Measurements from ENCODE around the gene DGKH.

DGKH gene

DNA sequence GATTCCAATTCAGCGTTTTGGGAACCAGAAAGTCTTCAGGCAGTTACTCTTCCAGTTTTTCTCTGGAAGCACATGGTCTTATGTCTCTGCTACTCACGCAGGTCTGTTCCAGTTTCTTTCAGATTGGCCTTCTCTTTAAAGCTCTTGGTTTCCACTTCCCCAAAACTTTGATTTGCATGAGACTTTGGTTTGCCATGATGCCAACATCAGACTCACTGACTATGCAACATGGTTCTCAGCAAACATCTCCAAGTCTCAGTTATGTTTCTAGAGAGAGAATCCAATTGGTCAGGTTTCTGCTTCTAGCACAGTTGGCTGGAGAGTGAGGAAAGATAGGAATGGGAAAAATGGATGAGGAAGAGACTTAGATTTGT lies 226.6 kb downstream of the DGKH start:
- H3K4me3 ChIP-seq (ENCODE audit: severe bottlenecking), result no peak overlapping the region
- peaks cover 10% of the 10 kb centered on the region for H3K4me1 ChIP-seq (ENCODE audit: insufficient read depth, poor library complexity, severe bottlenecking)
- no peak for DNase-seq (ENCODE audit: low spot score)
- ATAC-seq (ENCODE audit: low read depth), result no peak
- no peaks in the 10 kb centered on the region for H3K9me3 ChIP-seq (ENCODE audit: severe bottlenecking)
- H3K27ac ChIP-seq (ENCODE audit: poor library complexity, severe bottlenecking), result no peak overlapping the region
- no peaks in the 10 kb centered on the region; the same call in 1 of the 2 replicates for H3K36me3 ChIP-seq (ENCODE audit: low read depth)
- TF ChIP-seq, protein P1, sequence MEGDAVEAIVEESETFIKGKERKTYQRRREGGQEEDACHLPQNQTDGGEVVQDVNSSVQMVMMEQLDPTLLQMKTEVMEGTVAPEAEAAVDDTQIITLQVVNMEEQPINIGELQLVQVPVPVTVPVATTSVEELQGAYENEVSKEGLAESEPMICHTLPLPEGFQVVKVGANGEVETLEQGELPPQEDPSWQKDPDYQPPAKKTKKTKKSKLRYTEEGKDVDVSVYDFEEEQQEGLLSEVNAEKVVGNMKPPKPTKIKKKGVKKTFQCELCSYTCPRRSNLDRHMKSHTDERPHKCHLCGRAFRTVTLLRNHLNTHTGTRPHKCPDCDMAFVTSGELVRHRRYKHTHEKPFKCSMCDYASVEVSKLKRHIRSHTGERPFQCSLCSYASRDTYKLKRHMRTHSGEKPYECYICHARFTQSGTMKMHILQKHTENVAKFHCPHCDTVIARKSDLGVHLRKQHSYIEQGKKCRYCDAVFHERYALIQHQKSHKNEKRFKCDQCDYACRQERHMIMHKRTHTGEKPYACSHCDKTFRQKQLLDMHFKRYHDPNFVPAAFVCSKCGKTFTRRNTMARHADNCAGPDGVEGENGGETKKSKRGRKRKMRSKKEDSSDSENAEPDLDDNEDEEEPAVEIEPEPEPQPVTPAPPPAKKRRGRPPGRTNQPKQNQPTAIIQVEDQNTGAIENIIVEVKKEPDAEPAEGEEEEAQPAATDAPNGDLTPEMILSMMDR (IDR thresholded peaks at IDR 0.05; ENCODE audit: poor library complexity, severe bottlenecking), result no peak
- H3K27me3 ChIP-seq (ENCODE audit: insufficient read depth, poor library complexity, severe bottlenecking), result no peaks in the 10 kb centered on the region

DNA sequence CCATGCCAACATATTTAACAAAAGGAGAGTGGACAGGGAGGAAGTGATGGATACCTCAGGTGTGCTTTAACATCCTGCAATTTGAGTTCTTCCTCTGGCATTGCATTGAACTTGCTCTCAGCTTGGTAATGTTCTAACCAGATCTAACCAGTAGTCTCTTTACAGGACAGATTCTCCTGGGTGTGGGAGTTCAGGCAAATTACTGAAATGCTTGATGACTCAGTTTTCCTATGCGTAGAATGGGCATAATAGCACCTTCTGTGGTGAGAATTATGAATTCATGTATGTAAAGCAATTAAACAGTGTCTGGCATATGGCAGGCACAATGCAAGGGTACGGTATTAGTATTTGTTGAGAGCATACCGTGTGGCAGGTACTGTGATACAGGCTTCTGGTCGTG lies 227.1 kb downstream of the DGKH start:
- H3K4me3 ChIP-seq (ENCODE audit: severe bottlenecking), result no peak overlapping the region
- H3K27ac ChIP-seq (ENCODE audit: poor library complexity, severe bottlenecking), result no peak overlapping the region
- TF ChIP-seq, protein P1 (IDR thresholded peaks at IDR 0.05; ENCODE audit: poor library complexity, severe bottlenecking), result no peak
- H3K4me1 ChIP-seq (ENCODE audit: insufficient read depth, poor library complexity, severe bottlenecking), result peaks cover 10% of the 10 kb centered on the region
- no peaks in the 10 kb centered on the region for H3K9me3 ChIP-seq (ENCODE audit: severe bottlenecking)
- no peaks in the 10 kb centered on the region; the same call in 1 of the 2 replicates for H3K36me3 ChIP-seq (ENCODE audit: low read depth)
- ATAC-seq (ENCODE audit: low read depth), result no peak
- no peak for DNase-seq (ENCODE audit: low spot score)
- H3K27me3 ChIP-seq (ENCODE audit: insufficient read depth, poor library complexity, severe bottlenecking), result no peaks in the 10 kb centered on the region

DNA sequence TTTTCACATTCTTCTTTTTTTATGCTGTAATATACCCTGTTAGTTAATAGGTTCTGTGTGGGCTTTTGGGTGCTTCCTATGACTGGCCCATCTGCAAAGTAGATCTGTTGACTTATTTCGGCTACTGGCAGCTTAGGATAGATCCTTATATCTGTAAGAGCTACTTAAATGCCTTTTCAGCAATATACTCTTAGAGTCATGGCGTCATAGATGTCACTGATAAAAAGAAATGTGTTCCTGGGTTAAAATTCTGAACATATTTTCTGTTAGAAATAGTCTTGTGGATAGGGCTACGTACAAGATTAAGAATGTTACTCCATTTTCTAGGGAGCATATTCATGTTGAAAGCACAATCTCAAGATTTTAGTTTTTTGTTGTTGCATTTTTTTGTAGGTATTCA lies 228.2 kb downstream of the DGKH start:
- ATAC-seq (ENCODE audit: low read depth) (no peak), DNase-seq (ENCODE audit: low spot score) (no peak)
- TF ChIP-seq, protein P1 (IDR thresholded peaks at IDR 0.05; ENCODE audit: poor library complexity, severe bottlenecking), result no peak
- H3K4me3 ChIP-seq (ENCODE audit: severe bottlenecking), result no peak overlapping the region
- H3K36me3 ChIP-seq (ENCODE audit: low read depth), result no peaks in the 10 kb centered on the region; the same call in none of the 2 replicates
- H3K27me3 ChIP-seq (ENCODE audit: insufficient read depth, poor library complexity, severe bottlenecking), result no peaks in the 10 kb centered on the region
- H3K9me3 ChIP-seq (ENCODE audit: severe bottlenecking), result no peaks in the 10 kb centered on the region
- H3K4me1 ChIP-seq (ENCODE audit: insufficient read depth, poor library complexity, severe bottlenecking), result peaks cover 10% of the 10 kb centered on the region
- no peak overlapping the region for H3K27ac ChIP-seq (ENCODE audit: poor library complexity, severe bottlenecking)

DNA sequence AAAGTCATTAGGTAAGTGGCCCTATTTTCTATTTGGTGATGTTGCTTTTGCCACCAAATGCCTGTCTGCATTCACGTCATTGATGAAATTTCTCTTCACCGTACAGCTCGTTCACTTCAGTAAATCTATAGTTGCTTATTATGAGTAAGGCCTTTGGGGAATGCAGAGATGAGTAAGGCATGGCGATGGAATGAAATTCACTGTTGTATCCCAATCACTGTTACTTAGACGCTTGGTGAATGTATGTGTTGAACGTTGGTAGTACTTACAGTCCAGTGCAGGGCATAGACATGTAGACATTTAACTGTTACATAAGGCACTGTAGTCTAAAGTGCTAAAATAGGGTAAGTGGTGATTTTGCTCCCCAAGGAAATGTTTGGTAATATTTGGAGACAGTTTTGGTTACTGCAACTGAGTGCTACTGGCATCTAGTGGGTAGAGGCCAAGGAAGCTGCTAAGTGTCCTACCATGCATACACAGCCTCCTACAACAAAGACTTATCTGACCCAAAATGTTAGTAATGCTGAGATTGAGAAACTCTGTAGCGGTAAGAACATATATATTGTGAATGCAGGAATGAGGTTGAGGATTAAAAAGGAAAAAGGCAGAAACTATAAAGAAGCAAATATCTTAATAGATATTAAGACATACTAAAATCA lies 229.3 kb downstream of the DGKH start:
- ATAC-seq (ENCODE audit: low read depth) (no peak), DNase-seq (ENCODE audit: low spot score) (no peak)
- no peaks in the 10 kb centered on the region; the same call in none of the 2 replicates for H3K36me3 ChIP-seq (ENCODE audit: low read depth)
- TF ChIP-seq, protein P1 (IDR thresholded peaks at IDR 0.05; ENCODE audit: poor library complexity, severe bottlenecking), result no peak
- H3K27ac ChIP-seq (ENCODE audit: poor library complexity, severe bottlenecking), result no peak overlapping the region
- peaks cover 10% of the 10 kb centered on the region for H3K4me1 ChIP-seq (ENCODE audit: insufficient read depth, poor library complexity, severe bottlenecking)
- no peaks in the 10 kb centered on the region for H3K27me3 ChIP-seq (ENCODE audit: insufficient read depth, poor library complexity, severe bottlenecking)
- no peaks in the 10 kb centered on the region for H3K9me3 ChIP-seq (ENCODE audit: severe bottlenecking)
- no peak overlapping the region for H3K4me3 ChIP-seq (ENCODE audit: severe bottlenecking)

DNA sequence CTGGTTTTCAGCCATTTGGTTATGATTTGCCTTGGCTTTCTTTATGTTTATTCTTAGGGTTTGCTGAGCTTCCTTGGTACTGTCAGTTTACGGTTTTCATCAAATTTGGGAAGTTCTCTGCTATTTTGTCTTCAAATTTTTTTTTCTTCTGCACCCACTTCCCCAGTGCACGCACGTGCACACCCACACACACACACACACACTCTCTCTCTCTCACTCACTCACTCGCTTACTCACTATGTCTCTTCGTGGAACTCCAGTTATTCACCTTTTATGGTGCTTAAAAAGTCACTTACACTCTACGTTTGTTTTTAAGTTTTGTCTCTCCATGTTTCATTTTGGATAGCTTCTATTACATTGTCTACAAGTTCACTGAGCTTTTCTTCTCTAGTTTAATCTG lies 230.6 kb downstream of the DGKH start:
- Histone ChIP-seq H3K36me3 (ENCODE audit: low read depth) (no peaks in the 10 kb centered on the region; the same call in 1 of the 2 replicates), H3K4me3 (ENCODE audit: severe bottlenecking) (no peak overlapping the region), H3K27me3 (ENCODE audit: insufficient read depth, poor library complexity, severe bottlenecking) (no peaks in the 10 kb centered on the region), H3K4me1 (ENCODE audit: insufficient read depth, poor library complexity, severe bottlenecking) (no peaks in the 10 kb centered on the region), H3K9me3 (ENCODE audit: severe bottlenecking) (no peaks in the 10 kb centered on the region), H3K27ac (ENCODE audit: poor library complexity, severe bottlenecking) (no peak overlapping the region)
- ATAC-seq (ENCODE audit: low read depth), result no peak
- no peak for DNase-seq (ENCODE audit: low spot score)
- TF ChIP-seq, protein P1 (IDR thresholded peaks at IDR 0.05; ENCODE audit: poor library complexity, severe bottlenecking), result no peak

Measured in RWPE2 (cell line).